ENCODE measurements around the gene ZNF729.

DNA sequence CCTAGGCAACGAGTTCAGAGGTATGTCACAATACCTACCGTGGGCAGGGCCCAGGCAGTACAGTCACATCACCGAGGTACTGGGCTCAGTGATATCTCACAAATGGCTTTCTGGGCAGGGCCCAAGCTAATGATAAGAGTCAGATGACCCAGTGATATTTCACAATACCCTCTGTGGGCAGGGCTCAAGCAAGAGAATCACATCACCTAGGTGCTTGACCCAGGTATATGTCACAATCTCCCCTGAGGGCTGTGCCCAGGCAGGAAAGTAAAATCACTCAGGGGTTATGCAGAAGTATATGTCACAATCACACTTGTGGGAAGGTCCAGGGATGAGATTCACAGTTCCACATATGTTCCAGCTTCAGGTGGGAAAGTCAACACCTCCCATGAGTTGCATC lies 45.3 kb downstream of the ZNF729 start:
- TF ChIP-seq SUZ12 (IDR thresholded peaks at IDR 0.05; ENCODE audit: unreplicated experiment) (no peak), SMC3 (IDR thresholded peaks at IDR 0.05; ENCODE audit: borderline replicate concordance, low read length) (no peak), ZNF274 (IDR thresholded peaks at IDR 0.05; ENCODE audit: insufficient read depth, insufficient read length) (no peak), HDGF (IDR thresholded peaks at IDR 0.05) (no peak), IKZF2 (IDR thresholded peaks at IDR 0.05) (no peak), ZZZ3 (IDR thresholded peaks at IDR 0.05; ENCODE audit: control insufficient read depth, insufficient read length, low read depth) (no peak), RFX5 (IDR thresholded peaks at IDR 0.05; ENCODE audit: low read depth, low read length) (no peak), POLR2AphosphoS5 (IDR thresholded peaks at IDR 0.05; ENCODE audit: low read length) (no peak)
- TF ChIP-seq, protein P1, sequence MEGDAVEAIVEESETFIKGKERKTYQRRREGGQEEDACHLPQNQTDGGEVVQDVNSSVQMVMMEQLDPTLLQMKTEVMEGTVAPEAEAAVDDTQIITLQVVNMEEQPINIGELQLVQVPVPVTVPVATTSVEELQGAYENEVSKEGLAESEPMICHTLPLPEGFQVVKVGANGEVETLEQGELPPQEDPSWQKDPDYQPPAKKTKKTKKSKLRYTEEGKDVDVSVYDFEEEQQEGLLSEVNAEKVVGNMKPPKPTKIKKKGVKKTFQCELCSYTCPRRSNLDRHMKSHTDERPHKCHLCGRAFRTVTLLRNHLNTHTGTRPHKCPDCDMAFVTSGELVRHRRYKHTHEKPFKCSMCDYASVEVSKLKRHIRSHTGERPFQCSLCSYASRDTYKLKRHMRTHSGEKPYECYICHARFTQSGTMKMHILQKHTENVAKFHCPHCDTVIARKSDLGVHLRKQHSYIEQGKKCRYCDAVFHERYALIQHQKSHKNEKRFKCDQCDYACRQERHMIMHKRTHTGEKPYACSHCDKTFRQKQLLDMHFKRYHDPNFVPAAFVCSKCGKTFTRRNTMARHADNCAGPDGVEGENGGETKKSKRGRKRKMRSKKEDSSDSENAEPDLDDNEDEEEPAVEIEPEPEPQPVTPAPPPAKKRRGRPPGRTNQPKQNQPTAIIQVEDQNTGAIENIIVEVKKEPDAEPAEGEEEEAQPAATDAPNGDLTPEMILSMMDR (IDR thresholded peaks at IDR 0.05 in 2 of 3, conservative IDR thresholded peaks at IDR 0.05 in 1 of 3; ENCODE audit: control insufficient read depth in 2 of 3, extremely low read depth in 1 of 3, insufficient read depth in 1 of 3, low read depth in 3 of 3, low read length in 3 of 3) = no peak
- TF ChIP-seq, protein P2, sequence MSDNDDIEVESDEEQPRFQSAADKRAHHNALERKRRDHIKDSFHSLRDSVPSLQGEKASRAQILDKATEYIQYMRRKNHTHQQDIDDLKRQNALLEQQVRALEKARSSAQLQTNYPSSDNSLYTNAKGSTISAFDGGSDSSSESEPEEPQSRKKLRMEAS (IDR thresholded peaks at IDR 0.05; ENCODE audit: low read depth, low read length) = no peak
- TF ChIP-seq, protein P3, sequence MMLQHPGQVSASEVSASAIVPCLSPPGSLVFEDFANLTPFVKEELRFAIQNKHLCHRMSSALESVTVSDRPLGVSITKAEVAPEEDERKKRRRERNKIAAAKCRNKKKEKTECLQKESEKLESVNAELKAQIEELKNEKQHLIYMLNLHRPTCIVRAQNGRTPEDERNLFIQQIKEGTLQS (IDR thresholded peaks at IDR 0.05; ENCODE audit: borderline replicate concordance, extremely low read depth, low read depth, low read length) = no peak
